DND-41 (cell line): ENCODE measurements around the gene CFAP97.

Experiments used
- ATAC-seq: fragments of 200-7000 bp; cut with Tn5 transposase; 3 replicates; pipeline ENCODE4 v1.9.1; 2021; ENCODE audit warnings: low read depth; ENCODE audit not compliant: insufficient read depth
- DNase-seq: peaks from one replicate; pipeline ENCODE4 v3.0.0-alpha.2; 2020
- H2AFZ ChIP-seq: 2 replicates; pipeline ENCODE4 v1.6.0; 2012; ENCODE audit warnings: low read depth, low read length
- H3K27ac ChIP-seq: 2 replicates; pipeline ENCODE4 v1.5.1; 2012; ENCODE audit warnings: low read length, inconsistent platforms
- H3K27me3 ChIP-seq: fragments of 200-600 bp; sonication (generic); 2 replicates; pipeline ENCODE4 v1.6.0; 2012; ENCODE audit warnings: low read length, mild to moderate bottlenecking, inconsistent platforms; ENCODE audit not compliant: insufficient read depth, poor library complexity
- H3K36me3 ChIP-seq: 2 replicates; pipeline ENCODE4 v1.5.1; 2012; ENCODE audit warnings: low read length, inconsistent platforms; ENCODE audit not compliant: insufficient read depth
- H3K4me1 ChIP-seq: 2 replicates; pipeline ENCODE4 v1.5.1; 2012; ENCODE audit warnings: mild to moderate bottlenecking, low read length; ENCODE audit not compliant: insufficient read depth
- H3K4me2 ChIP-seq: 2 replicates; pipeline ENCODE4 v1.6.0; 2012; ENCODE audit warnings: mild to moderate bottlenecking, moderate library complexity, low read length, inconsistent platforms; ENCODE audit not compliant: insufficient read depth
- H3K4me3 ChIP-seq, 2 experiments: fragments of 200-600 bp in 1 of 2; shearing (Covaris generic) in 1 of 2; 2 replicates each; pipeline ENCODE4 v1.5.1; 2012 to 2016; ENCODE audit warnings: inconsistent platforms in 2 of 2, low read length in 2 of 2, mild to moderate bottlenecking in 2 of 2, low read depth in 1 of 2, moderate library complexity in 1 of 2
- H3K79me2 ChIP-seq: 2 replicates; pipeline ENCODE4 v1.6.0; 2012; ENCODE audit warnings: low read length, inconsistent platforms; ENCODE audit not compliant: insufficient read depth
- H3K9ac ChIP-seq: 2 replicates; pipeline ENCODE4 v1.6.0; 2012; ENCODE audit warnings: low read depth, mild to moderate bottlenecking, inconsistent platforms, low read length, moderate library complexity
- H3K9me3 ChIP-seq: 2 replicates; pipeline ENCODE4 v1.5.1; 2012; ENCODE audit warnings: low read length, moderate library complexity, mild to moderate bottlenecking, inconsistent platforms; ENCODE audit not compliant: insufficient read depth, severe bottlenecking
- H4K20me1 ChIP-seq: 2 replicates; pipeline ENCODE4 v1.6.0; 2012; ENCODE audit warnings: low read length; ENCODE audit not compliant: insufficient read depth
- EZH2 ChIP-seq: IDR thresholded peaks from 3 replicates; pipeline ENCODE4 v1.6.1; 2012; ENCODE audit warnings: borderline replicate concordance, low read depth, mild to moderate bottlenecking, moderate library complexity, low read length, inconsistent platforms; ENCODE audit not compliant: severe bottlenecking
- TF ChIP-seq, protein P1 (sequence below): IDR thresholded peaks from 2 replicates; pipeline ENCODE4 v1.5.1; 2012; ENCODE audit warnings: borderline replicate concordance, low read length, moderate library complexity, mild to moderate bottlenecking; ENCODE audit not compliant: poor library complexity, severe bottlenecking; ENCODE audit errors: extremely low read depth

Gene CFAP97

DNA sequence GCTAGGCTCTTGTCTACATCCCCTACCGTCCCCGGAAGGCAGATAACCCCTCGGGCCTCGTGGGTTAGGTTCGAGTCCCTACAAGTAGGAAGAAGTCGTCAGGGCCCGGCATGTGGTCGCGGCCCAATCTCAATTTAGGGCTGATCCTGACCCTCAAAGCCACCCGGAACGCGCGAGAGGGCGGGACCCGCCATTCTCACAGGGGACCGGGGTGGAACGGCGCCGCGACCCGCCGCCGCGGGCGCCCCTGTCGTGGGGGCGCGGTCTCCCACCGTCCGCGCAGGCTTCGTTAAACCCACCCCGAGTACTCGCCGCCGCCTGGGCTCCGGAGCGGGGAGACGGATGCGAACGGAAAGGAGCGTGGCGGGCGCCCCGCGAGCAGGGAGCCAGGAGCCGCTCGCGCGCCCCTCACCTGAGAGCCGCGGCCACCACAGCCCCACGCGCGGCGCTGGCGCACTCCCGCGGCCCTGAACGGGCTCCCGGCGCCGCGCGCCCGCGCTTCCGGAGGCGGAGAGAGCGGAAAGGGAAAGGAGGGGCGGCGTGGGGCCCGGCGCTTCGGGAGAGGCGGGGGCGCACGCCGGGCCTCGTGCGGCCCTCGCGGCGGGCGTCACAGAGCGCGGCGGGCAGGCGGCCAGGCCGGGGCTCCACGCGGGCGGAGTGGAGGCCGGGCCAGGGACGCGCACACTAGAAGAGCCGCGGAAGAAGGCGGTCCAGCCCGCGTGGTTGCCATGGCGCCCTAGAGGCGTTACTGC, at the start of gene CFAP97:
TSS of gene CFAP97 (minus strand) at position 515 of the 752 bp plus-strand sequence. CDS start 12,804 bp downstream, outside the sequence.
- no peaks in the 10 kb centered on the region for H3K9me3 ChIP-seq
- H3K4me3 ChIP-seq: peak within 1 kb of the TSS; percentile 64 to 76
- DNase-seq (peak; percentile 81), ATAC-seq (peak; percentile 81)
- H3K79me2 ChIP-seq: peaks cover 41% of the 10 kb centered on the region
- H3K36me3 ChIP-seq: peaks cover 5% of the 10 kb centered on the region; the same call in 1 of the 2 replicates
- H2AFZ ChIP-seq: peak within 1 kb of the TSS; percentile 91
- peaks cover 35% of the 10 kb centered on the region for H3K4me1 ChIP-seq
- H4K20me1 ChIP-seq: no peaks in the 10 kb centered on the region
- peak within 1 kb of the TSS; percentile 99 for H3K4me2 ChIP-seq
- H3K9ac ChIP-seq: peak within 1 kb of the TSS; percentile 96
- TF ChIP-seq, protein P1, sequence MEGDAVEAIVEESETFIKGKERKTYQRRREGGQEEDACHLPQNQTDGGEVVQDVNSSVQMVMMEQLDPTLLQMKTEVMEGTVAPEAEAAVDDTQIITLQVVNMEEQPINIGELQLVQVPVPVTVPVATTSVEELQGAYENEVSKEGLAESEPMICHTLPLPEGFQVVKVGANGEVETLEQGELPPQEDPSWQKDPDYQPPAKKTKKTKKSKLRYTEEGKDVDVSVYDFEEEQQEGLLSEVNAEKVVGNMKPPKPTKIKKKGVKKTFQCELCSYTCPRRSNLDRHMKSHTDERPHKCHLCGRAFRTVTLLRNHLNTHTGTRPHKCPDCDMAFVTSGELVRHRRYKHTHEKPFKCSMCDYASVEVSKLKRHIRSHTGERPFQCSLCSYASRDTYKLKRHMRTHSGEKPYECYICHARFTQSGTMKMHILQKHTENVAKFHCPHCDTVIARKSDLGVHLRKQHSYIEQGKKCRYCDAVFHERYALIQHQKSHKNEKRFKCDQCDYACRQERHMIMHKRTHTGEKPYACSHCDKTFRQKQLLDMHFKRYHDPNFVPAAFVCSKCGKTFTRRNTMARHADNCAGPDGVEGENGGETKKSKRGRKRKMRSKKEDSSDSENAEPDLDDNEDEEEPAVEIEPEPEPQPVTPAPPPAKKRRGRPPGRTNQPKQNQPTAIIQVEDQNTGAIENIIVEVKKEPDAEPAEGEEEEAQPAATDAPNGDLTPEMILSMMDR: no peak
- no peak for TF ChIP-seq EZH2
- H3K27me3 ChIP-seq: no peaks in the 10 kb centered on the region
- H3K27ac ChIP-seq: peak within 1 kb of the TSS; percentile 60

DNA sequence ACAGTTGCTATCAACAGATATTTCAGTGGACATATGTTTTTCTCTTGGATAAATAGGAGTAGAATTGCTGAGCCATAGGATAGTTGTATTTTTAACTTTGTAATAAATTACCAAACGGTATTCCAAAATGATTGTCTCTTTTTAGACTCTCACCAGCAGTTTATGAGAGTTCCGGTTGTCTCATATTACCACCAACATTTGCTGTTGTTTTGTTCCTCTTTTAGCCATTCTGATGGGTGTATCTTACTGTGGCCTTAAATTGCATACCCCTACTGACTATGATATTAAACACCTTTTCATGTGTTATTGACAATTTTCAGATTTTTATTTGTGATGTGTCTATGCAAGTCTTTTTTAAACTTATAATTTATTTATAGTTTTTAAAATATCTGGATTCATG, 45.3 kb upstream of the CFAP97 start:
- Histone ChIP-seq H4K20me1 (no peaks in the 10 kb centered on the region), H3K4me1 (no peaks in the 10 kb centered on the region), H3K4me2 (no peak overlapping the region), H3K4me3 (no peak overlapping the region), H3K36me3 (no peaks in the 10 kb centered on the region), H3K79me2 (no peaks in the 10 kb centered on the region), H3K9ac (no peak overlapping the region), H3K9me3 (no peaks in the 10 kb centered on the region), H3K27ac (no peak overlapping the region), H2AFZ (no peak overlapping the region), H3K27me3 (peaks cover 12% of the 10 kb centered on the region)
- DNase-seq (no peak), ATAC-seq (no peak)
- no peak for TF ChIP-seq EZH2
- TF ChIP-seq, protein P1: no peak

DNA sequence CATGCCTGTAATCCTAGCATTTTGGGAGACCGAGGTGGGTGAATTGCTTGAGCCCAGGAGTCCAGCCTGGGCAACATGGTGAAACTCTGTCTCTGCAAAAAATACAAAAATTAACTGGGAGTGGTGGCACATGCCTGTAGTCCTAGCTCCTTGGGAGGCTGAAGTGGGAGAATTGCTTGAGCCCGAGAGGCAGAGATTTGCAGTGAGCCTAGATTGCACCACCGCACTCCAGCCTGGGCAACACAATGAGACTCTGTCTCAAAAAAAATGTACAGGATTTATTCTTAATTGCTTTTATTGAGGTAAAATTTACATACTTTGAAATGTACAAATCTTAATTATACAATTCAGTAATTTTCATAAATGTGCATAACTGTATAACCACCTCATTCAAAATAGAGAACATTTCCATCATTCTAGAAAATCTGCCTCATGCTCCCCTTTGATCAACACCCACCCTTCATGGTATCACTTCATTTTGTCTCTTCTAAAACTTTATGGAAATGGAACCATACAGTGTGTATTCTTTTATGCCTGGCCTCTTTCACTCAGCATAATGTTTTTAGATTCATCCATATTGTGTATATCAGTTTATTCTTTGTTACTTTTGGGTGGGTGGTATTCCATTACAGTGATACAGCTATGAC, 44.7 kb upstream of the CFAP97 start:
- DNase-seq: no peak
- TF ChIP-seq, protein P1: no peak
- no peak for TF ChIP-seq EZH2
- ATAC-seq: no peak
- no peak overlapping the region for H2AFZ ChIP-seq
- no peaks in the 10 kb centered on the region for H3K36me3 ChIP-seq
- H3K79me2 ChIP-seq: no peaks in the 10 kb centered on the region
- no peaks in the 10 kb centered on the region for H3K4me1 ChIP-seq
- H3K9ac ChIP-seq: no peak overlapping the region
- no peaks in the 10 kb centered on the region for H4K20me1 ChIP-seq
- H3K9me3 ChIP-seq: no peaks in the 10 kb centered on the region
- H3K27ac ChIP-seq: no peak overlapping the region
- no peak overlapping the region for H3K4me2 ChIP-seq
- peaks cover 12% of the 10 kb centered on the region for H3K27me3 ChIP-seq
- no peak overlapping the region for H3K4me3 ChIP-seq
